NT2/D1 (cell line): ENCODE results near the gene IGLL1.

Source experiments
- SUZ12 ChIP-seq: IDR thresholded peaks from 2 replicates; pipeline ENCODE4 v1.6.1; 2011; ENCODE audit not compliant: insufficient read length, insufficient read depth; ENCODE audit errors: extremely low read depth
- YY1 ChIP-seq: IDR thresholded peaks from 2 replicates; pipeline ENCODE4 v1.6.1; 2011; ENCODE audit not compliant: insufficient read length, insufficient read depth

DNA sequence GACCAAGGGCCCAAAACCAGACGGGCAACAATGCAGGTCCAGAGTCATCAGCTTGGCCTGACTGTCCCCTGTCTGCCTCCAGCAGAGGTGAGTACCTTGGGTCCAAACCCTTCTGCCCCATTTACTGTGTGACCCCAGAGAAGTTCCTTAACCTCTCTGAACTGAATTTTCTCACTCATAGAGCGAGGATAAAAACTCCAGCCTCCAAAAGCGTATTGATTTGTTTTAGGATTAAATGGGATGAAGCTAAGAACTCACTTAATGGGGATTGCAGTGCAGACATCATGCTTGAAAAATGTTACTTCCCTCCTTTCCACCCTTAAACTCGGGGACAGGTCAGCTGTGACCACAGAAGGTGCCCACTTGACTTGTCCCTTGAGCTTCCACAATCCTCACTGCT lies 22.6 kb downstream of the IGLL1 start:
- TF ChIP-seq YY1 (no peak), SUZ12 (no peak)
